Right lobe of liver (tissue), 6 donors: ENCODE results near the gene HBEGF. TPM values are rescaled to one million over a fixed set of nuclear protein-coding genes. Genes with fewer than 3 reads are reported as not detected.
A peak's percentile ranks its signal among the peaks of the same experiment; 100 is the strongest.

ENCODE experiments used
- ATAC-seq, 4 donors: fragments of 200-7000 bp; cut with Tn5 transposase; one replicate each; pipeline ENCODE4 v1.9.1; 2020; ENCODE audit warnings: mild to moderate bottlenecking in 4 of 4, moderate library complexity in 4 of 4
- DNase-seq, 3 donors: peaks; one replicate each; pipeline ENCODE4 v3.0.0-alpha.2; 2020
- H3K27ac ChIP-seq, 3 donors: fragments of 200-600 bp; one replicate each; pipeline ENCODE4 v1.8.0; 2022
- H3K27me3 ChIP-seq, 2 donors: fragments of 200-600 bp; one replicate each; pipeline ENCODE4 v1.8.0; 2022
- H3K36me3 ChIP-seq, 4 donors: fragments of 200-600 bp; sonication (generic) in 1 of 4; one replicate each; pipeline versions ENCODE4 v1.5.1 to v1.8.0; 2017 to 2022; ENCODE audit warnings: control low read depth in 1 of 4
- H3K4me1 ChIP-seq, 4 donors: fragments of 200-600 bp; sonication (generic) in 1 of 4; one replicate each; pipeline versions ENCODE4 v1.5.1 to v1.8.0; 2017 to 2022; ENCODE audit warnings: control low read depth in 1 of 4
- H3K4me3 ChIP-seq, 3 donors: fragments of 200-600 bp; one replicate each; pipeline ENCODE4 v1.8.0; 2022
- H3K9me3 ChIP-seq, 4 donors: fragments of 200-600 bp; sonication (generic) in 1 of 4; one replicate each; pipeline versions ENCODE4 v1.5.1 to v1.8.0; 2017 to 2022; ENCODE audit warnings: control low read depth in 1 of 4
- CTCF ChIP-seq, 4 donors: fragments of 200-600 bp in 3 of 4; fragments of 450-650 bp in 1 of 4; IDR thresholded peaks; one replicate each; pipeline versions ENCODE4 v1.5.1 to v1.8.0; 2016 to 2022; ENCODE audit warnings: antibody characterized with exemption in 4 of 4, mild to moderate bottlenecking in 2 of 4
- POLR2A ChIP-seq: fragments of 450-650 bp; IDR thresholded peaks from one replicate; pipeline ENCODE4 v1.6.1; 2017; ENCODE audit warnings: antibody characterized with exemption, mild to moderate bottlenecking
- WGBS: methylation state at CpG from one replicate; pipeline ENCODE4 v1.1.6; 2018; ENCODE audit warnings: low coverage, low lambda C conversion rate; ENCODE audit not compliant: insufficient coverage; ENCODE audit errors: missing lambda C conversion rate; 5-methylcytosine and 5-hydroxymethylcytosine counted together
- intact Hi-C, 2 donors: fragments of 100-400 bp; cut with DNase I; formaldehyde crosslinking; loops; one replicate each; pipeline versions ENCODE4 v1.11.2 to v1.14.1; 2022
- total RNA-seq, 6 experiments: library from RNA; depleted of rRNA in 2 of 6; stranded (reverse); fragments of >200 nt in 2 of 6; fragmentation: NEBNext Ultra II Directional in 3 of 6; extraction: Animal tissue kit (Norgen Biotek cat#: 25700) in 3 of 6; gene quantifications; one replicate each; pipeline versions ENCODE4 v1.1.0 to v1.2.4, GENCODE V29; 2016 to 2023
- donor health status: DM: no; HTN: yes; CAD: no.
- donor health status: DM: no; HTN: no; CAD: no.
- donor health status: DM: no; HTN: no; CAD: no.
- donor health status: DM: no; HTN: yes; CAD: no.
- donor health status: DM: no; HTN: yes; CAD: no.

Gene HBEGF
- total RNA-seq, 6 experiments from 2014 or later: 0.42 to 1.8 (median 0.78) TPM

DNA sequence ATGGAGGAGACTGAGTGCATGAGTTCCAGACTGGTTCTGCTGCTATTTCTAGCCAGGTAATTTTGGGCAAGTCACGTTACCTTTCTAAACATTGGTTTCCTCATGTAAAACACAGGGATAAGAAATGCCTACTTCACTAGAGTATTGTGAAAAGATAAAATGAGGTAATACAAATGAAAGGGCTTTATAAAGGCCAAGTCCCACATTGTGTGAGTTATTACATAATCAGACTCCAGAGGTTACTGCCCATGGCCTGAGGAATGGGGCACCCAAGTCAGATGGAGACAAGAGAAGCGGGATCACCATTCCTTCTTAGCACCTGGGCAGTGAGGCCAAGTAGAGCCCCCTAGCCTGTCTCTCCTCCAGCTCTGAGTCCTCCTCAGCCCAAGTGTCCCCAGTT lies 7.5 kb downstream of the HBEGF start:
- WGBS: 0% methylated on average over 1 of the region's 2 CpGs
- Histone ChIP-seq H3K4me1 (peaks cover 0 to 10% (median 0%) of the 10 kb centered on the region in 4 donors), H3K4me3 (no peak overlapping the region), H3K36me3 (no peaks in the 10 kb centered on the region), H3K27me3 (no peaks in the 10 kb centered on the region), H3K27ac (no peak overlapping the region), H3K9me3 (no peaks in the 10 kb centered on the region)
- intact Hi-C loops: no loop called here
- DNase-seq (no peak), ATAC-seq (peak in 1 of 4 donors; percentile 61)
- no peak for TF ChIP-seq CTCF (IDR thresholded peaks at IDR 0.05)
- TF ChIP-seq POLR2A: no peak

DNA sequence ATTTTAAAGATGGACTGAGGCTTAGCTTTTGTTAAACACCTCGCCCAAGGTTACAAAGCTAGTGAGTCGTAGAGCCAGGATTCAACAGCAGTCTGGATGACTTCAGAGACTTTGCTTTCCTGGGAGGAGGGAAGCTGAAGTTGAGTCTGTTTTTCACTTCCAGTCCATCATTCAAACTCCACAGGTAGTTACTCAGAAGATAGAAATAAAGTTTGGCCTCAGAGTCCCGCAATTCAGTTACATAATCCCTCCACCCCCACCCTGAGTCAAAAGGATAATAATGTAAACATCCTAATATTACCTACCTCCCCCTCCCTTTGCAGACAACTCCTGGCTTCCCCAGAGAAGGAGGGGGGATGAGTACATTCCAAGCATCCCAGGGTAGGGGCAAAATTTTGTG lies 8.1 kb downstream of the HBEGF start:
- Histone ChIP-seq H3K36me3 (no peaks in the 10 kb centered on the region), H3K9me3 (no peaks in the 10 kb centered on the region), H3K4me3 (no peak overlapping the region), H3K27ac (no peak overlapping the region), H3K4me1 (peaks cover 0 to 11% (median 0%) of the 10 kb centered on the region in 4 donors), H3K27me3 (no peaks in the 10 kb centered on the region)
- intact Hi-C loops: no loop called here
- TF ChIP-seq CTCF (IDR thresholded peaks at IDR 0.05): no peak
- TF ChIP-seq POLR2A: no peak
- 61% methylated on average over 3 of the region's 3 CpGs for WGBS
- ATAC-seq (no peak), DNase-seq (no peak)

DNA sequence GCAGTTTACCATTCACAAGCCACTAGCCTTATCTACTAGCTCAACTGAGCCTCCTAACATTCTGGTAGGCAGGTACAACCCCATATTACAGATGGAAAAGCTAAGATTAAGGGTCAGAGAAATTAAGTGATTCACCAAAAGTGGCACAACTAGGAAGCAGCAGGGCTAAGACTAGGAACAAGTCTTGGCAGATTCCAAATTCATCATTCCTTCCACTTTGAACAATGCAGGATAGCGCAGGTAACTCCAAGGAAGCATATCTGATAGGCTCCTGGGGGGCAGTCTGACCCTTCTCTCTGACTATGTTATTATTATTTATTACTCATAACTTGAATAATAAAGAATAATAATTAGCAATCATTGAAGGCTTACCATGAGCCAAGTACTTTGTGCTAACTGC lies 8.5 kb downstream of the HBEGF start:
- peaks cover 0 to 15% (median 0%) of the 10 kb centered on the region in 4 donors for H3K4me1 ChIP-seq
- TF ChIP-seq CTCF (IDR thresholded peaks at IDR 0.05) (no peak), POLR2A (no peak)
- H3K9me3 ChIP-seq: no peaks in the 10 kb centered on the region
- intact Hi-C loops: no loop called here
- no peak overlapping the region for H3K27ac ChIP-seq
- H3K36me3 ChIP-seq: no peaks in the 10 kb centered on the region
- no peaks in the 10 kb centered on the region for H3K27me3 ChIP-seq
- DNase-seq: no peak
- no peak for ATAC-seq
- H3K4me3 ChIP-seq: no peak overlapping the region
- 100% methylated on average over 1 of the region's 1 CpG for WGBS

GRCh38 chr5:140336388-140336787 lies 10.0 kb downstream of the HBEGF start:
- 23% methylated on average over 2 of the region's 5 CpGs for WGBS
- TF ChIP-seq POLR2A: no peak
- no peak for TF ChIP-seq CTCF (IDR thresholded peaks at IDR 0.05)
- Histone ChIP-seq H3K4me3 (no peak overlapping the region), H3K27me3 (no peaks in the 10 kb centered on the region), H3K36me3 (no peaks in the 10 kb centered on the region), H3K9me3 (no peaks in the 10 kb centered on the region), H3K4me1 (peaks cover 0 to 20% (median 0%) of the 10 kb centered on the region in 4 donors), H3K27ac (peak overlapping the region in 1 of 3 donors; percentile 66)
- intact Hi-C loops: no loop called here
- DNase-seq: peak; percentile 40 to 77 (median 72)
- ATAC-seq: peak; percentile 91 to 95 (median 92)

DNA sequence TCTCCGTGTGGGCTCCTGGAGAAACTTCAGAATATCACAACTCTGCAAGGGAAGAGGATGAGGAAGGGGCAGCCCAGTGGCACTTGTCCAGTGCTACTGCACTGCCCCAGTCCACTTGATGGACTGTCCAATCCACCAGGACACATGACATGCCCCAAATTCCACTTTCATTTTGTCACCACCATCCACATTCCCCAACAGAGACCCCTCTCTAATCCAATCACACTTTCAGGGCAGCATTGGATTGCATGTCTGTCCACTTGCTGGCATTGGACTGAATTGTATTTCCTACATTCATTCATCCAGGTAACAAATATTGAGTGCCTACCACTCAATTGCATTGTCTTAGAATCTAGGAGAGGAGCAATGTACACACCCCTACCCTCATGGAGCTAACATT lies 14.8 kb downstream of the HBEGF start:
- ATAC-seq (no peak), DNase-seq (no peak)
- H3K36me3 ChIP-seq: no peaks in the 10 kb centered on the region
- no peak overlapping the region for H3K4me3 ChIP-seq
- H3K27me3 ChIP-seq: no peaks in the 10 kb centered on the region
- TF ChIP-seq POLR2A: no peak
- TF ChIP-seq CTCF (IDR thresholded peaks at IDR 0.05): no peak
- H3K9me3 ChIP-seq: no peaks in the 10 kb centered on the region
- WGBS: 83% methylated on average over 1 of the region's 1 CpG
- H3K4me1 ChIP-seq: peaks cover 0 to 16% (median 0%) of the 10 kb centered on the region in 4 donors
- intact Hi-C loops: no loop called here
- no peak overlapping the region for H3K27ac ChIP-seq
